HG02938 (cell line): ENCODE results near the gene CLCN5.

ENCODE experiments used
- ATAC-seq: cut with Tn5 transposase; IDR thresholded peaks from one replicate; pipeline ENCODE4 v1.9.1; 2021; ENCODE audit warnings: mild to moderate bottlenecking, moderate library complexity; ENCODE audit not compliant: unreplicated experiment

The CLCN5 gene

GRCh38 chrX:50075630-50076339, 153.4 kb downstream of the CLCN5 start:
- peak; percentile 81 for ATAC-seq

DNA sequence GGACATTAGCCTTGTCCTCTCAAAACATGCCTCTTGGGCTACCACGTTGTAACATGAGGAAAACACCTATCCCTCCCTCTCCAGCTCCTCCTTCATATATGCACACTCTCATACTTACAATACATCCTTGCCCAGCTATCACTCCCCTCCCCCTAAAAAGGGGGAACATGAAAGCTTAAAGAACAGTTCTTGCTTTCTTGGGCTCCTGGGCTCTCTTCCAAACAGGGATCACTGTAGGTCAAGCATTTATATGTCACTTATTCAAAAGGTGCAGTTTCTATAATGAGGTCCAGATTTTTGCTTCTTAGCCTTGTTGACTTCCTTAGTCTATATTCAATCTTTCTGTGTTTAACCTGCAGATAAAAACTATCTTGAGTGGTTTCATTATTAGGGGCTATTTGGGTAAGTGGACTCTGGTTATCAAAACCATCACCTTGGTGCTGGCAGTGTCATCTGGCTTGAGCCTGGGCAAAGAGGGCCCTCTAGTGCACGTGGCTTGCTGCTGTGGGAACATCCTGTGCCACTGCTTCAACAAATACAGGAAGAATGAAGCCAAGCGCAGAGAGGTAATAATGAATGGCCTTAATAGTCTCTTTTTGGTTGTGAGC, 159.0 kb downstream of the CLCN5 start:
- no peak for ATAC-seq

DNA sequence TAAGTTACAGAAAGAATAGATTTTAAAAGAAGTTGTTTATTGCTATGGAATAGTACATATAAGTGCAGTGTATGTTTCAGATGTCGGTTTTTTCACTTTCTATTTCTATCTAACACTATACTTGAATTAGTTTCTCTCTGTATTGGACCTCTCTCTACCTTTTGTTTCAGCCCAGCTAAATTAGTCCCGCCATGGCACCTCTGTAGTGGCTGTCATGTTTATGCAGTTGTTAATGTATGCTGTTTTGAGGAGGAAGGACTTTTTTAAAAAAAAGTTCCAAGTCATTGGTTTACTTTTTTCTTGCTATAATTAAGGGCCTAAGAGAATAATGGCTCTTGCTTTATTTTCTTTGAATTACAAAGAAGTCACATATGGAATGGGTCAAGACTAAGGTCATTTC, 160.3 kb downstream of the CLCN5 start:
- ATAC-seq = no peak

- no peak for ATAC-seq
Measured at GRCh38 chrX:50088645-50089044, 166.2 kb downstream of the CLCN5 start.

DNA sequence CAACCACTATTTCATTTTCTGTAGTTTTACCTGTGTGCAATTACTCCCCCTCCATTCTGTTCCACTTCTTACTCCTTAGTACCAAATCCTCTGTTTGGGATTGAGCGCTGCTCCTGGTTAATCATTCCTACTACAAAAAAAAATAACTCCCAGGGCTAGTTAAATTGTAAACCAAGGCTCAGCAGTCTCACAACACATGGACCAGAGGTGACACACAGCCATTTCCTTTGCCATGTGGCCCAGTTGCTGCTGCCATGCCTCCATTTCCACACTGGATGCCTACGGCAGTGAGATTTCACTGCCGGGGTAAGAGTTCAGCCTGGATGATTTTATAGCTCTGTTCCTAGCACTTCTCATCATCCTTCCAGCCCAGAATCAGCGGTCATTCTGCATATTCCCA, 171.2 kb downstream of the CLCN5 start:
- no peak for ATAC-seq

DNA sequence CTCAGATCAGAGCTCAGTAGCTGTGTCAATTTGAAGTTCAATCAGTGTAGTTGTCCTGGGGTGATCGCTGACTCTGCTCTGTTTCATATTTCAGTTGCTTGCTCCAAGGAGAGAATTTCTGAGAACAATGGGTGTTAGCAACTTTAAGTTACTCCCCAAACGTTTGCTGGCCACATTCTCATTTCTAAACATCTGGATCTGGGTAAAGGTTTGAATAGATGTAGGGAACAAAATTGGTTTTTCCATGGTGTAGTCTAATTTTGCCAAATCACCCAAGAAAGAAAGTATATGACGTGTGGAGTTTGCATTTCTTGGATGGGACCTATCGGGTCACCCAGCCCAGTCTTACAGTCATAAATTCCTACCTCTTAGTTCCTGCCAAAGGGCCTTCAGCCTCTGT, 174.7 kb downstream of the CLCN5 start:
- no peak for ATAC-seq

DNA sequence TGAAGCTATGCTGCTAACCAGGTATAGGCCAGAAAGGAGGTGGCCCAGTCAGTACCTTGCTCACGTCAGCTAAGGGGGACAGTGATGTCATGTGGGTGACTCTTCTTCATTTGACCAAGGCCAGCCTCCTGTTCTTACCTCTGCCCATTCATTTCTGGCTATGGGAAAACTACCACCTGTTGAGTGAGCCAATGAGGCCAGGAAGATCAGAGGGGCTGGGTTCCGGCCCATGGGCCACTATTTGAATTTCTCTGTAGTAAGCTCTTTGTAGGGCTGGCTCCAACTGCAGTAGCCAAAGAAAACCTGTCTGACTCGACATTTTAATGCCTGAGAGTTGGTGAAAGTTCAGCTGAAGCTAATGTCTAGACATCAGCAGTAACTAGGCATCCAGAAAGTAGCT, 175.8 kb downstream of the CLCN5 start:
- no peak for ATAC-seq

- ATAC-seq = no peak
Measured at GRCh38 chrX:50098749-50099148, 176.4 kb downstream of the CLCN5 start.

DNA sequence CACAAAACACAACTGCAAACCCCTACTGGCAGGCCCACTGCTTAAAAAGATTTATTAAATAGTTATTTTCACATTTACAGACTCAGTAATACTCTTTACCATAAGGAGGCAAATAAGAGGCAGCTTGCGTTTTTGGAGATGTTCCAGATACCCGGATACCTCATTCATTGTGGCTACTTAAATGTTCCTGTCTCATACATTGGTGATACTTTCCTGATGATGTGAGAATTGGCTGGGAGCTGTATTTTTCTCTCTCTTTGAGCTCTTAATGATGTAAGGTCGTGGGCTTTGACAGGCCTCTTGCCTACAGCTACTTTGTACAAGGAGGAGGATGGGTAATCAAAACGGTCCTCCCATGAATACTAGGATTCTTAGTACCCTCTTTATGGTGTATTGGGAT, 176.9 kb downstream of the CLCN5 start:
- no peak for ATAC-seq

- no peak for ATAC-seq
Measured at GRCh38 chrX:50100188-50100587, 177.8 kb downstream of the CLCN5 start.

- ATAC-seq = no peak
Measured at GRCh38 chrX:50103176-50103575, 180.8 kb downstream of the CLCN5 start.

- ATAC-seq = no peak
Measured at GRCh38 chrX:50103866-50104566, 181.6 kb downstream of the CLCN5 start.

DNA sequence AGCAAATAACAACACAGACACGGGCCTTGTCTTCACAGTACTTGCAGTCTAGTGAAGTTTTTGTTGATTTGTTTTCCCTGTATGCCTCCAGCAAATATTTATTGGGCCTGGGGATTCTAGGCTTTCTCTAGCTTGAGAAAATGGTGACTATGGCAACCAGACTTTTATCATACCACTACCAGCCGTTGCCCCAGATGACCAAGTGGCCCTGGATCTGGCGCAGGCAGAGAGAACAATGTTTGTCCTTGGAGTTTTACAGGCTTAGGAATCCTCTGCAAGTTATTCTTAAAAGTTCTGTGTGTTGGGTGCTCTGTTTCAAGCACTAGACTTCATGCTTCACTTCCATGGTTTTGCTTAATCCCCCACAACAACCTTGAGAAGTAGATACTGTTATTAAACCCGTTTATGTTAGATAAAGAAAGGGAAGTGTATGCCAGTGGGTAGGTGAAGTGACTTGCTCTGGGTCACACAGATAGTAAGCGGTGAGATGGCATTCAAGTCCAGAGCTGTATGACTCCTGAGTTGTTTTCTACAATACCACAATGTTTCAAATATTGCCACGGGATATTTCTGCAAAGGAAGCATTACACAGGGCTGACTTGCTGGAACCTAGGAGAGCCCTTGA, 183.8 kb downstream of the CLCN5 start:
- ATAC-seq = no peak

DNA sequence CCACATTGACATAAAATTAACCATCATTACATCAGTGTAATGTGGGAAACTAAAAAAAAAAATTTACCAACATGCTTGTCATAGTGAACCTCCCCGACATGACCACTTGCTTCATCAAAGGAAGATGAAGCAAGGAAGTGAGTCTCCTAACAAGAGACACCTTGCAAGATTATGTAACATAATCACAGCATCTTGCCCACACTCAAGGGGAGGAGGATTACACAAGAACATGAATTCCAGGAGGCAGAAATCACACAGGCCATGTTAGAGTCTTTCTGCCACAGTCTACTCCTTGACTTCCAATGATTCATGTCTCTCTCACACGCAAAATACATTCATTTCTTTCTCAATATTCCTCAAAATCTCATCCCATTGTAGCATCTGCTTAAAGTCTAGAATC, 185.1 kb downstream of the CLCN5 start:
- ATAC-seq = no peak

- no peak for ATAC-seq
Measured at GRCh38 chrX:50108264-50108663, 185.9 kb downstream of the CLCN5 start.

- no peak for ATAC-seq
Measured at GRCh38 chrX:50111742-50112141, 189.3 kb downstream of the CLCN5 start.

DNA sequence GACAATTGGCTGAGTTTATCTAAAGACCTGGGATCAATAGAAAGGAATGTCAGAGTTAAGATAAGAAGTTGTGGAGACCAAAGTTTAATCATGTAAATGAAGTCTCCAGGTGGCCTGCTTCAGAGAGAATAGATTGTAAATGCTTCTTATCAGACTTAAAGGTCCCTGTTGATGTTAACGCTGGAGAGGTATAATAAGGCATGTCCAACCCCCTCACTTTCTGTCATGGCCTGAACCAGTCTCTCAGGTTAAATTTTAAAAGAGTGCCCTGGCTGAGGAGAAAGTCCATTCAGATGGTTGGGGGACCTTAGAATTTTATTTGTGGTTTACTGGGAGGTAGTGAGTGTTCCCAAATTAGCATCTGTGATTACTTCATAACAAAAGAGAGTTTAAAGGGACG, 191.7 kb downstream of the CLCN5 start:
- no peak for ATAC-seq

GRCh38 chrX:50115973-50116372, 193.6 kb downstream of the CLCN5 start:
- ATAC-seq = no peak

DNA sequence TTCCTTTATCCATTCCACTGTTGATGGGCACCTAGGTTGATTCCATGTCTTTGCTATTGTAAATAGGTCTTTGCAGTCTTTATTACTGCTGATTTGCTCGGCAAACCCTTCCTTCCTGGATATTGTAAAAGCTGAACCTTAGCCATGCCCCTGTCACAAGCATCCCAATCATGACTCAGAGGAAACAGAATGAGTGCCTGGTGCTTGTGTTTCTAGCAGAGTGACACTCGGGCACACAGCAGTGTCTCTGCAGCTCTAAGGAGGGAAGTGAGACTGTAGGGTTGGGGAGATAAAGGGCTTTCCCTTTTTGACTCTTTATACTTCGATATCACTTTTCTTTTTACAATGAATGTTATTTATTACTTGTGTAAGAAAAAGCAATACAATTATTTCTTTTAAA, 195.1 kb downstream of the CLCN5 start:
- no peak for ATAC-seq

DNA sequence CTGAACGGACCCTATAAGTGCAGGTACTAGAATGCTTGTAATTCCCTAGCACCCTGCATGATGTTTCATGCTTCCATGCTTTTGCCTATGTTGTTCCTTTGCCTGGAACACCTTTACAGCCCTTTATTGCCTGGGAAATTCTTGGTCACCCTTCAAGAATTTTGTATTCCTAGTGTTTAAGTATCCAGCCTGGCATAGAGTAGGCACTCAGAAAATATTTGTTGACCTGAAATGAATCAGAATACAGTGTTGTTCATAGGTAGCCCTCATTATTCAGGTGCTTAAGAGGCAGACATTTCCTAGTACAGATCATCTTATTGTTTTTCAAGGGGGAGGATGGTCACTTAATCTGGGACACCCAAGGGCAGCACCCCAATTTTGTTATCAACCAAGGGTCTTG, 203.1 kb downstream of the CLCN5 start:
- ATAC-seq = no peak

GRCh38 chrX:50147972-50148371, 225.6 kb downstream of the CLCN5 start:
- no peak for ATAC-seq
